ENCODE measurements around the gene EVI5L.

EVI5L gene

GRCh38 chr19:7879836-7880235, 49.8 kb downstream of the EVI5L start:
- TF ChIP-seq, protein P1, sequence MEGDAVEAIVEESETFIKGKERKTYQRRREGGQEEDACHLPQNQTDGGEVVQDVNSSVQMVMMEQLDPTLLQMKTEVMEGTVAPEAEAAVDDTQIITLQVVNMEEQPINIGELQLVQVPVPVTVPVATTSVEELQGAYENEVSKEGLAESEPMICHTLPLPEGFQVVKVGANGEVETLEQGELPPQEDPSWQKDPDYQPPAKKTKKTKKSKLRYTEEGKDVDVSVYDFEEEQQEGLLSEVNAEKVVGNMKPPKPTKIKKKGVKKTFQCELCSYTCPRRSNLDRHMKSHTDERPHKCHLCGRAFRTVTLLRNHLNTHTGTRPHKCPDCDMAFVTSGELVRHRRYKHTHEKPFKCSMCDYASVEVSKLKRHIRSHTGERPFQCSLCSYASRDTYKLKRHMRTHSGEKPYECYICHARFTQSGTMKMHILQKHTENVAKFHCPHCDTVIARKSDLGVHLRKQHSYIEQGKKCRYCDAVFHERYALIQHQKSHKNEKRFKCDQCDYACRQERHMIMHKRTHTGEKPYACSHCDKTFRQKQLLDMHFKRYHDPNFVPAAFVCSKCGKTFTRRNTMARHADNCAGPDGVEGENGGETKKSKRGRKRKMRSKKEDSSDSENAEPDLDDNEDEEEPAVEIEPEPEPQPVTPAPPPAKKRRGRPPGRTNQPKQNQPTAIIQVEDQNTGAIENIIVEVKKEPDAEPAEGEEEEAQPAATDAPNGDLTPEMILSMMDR (conservative IDR thresholded peaks at IDR 0.05; ENCODE audit: low read depth, low read length): no peak
- no peak overlapping the region for H3K4me3 ChIP-seq (ENCODE audit: low read depth, low read length)
- DNase-seq (ENCODE audit: low read depth): no peak

GRCh38 chr19:7881910-7882309, 51.9 kb downstream of the EVI5L start:
- no peak for DNase-seq (ENCODE audit: low read depth)
- TF ChIP-seq, protein P1 (conservative IDR thresholded peaks at IDR 0.05; ENCODE audit: low read depth, low read length): no peak
- no peak overlapping the region for H3K4me3 ChIP-seq (ENCODE audit: low read depth, low read length)

DNA sequence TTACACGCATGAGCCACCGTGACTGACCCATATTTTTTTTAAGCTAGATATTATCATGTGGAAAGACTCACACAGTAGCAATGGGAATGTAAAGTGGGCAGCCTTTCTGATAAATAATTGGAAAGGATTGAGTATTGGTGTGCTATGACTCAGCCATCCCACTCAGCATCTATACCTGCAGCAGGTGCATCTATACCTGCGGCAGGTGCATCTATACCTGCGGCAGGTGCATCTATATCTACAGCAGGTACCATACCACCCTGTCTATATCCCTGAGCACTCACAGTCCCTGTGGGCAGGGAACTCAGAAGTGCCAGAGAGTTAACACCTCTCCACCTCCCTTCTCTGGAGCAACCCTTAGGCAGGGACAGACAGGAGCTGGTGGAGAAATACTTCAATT, 53.1 kb downstream of the EVI5L start:
- TF ChIP-seq, protein P1 (conservative IDR thresholded peaks at IDR 0.05; ENCODE audit: low read depth, low read length): no peak
- H3K4me3 ChIP-seq (ENCODE audit: low read depth, low read length): no peak overlapping the region
- DNase-seq (ENCODE audit: low read depth): no peak

GRCh38 chr19:7883796-7884570, 54.0 kb downstream of the EVI5L start:
- DNase-seq (ENCODE audit: low read depth): peak; percentile 34
- no peak overlapping the region for H3K4me3 ChIP-seq (ENCODE audit: low read depth, low read length)
- TF ChIP-seq, protein P1 (conservative IDR thresholded peaks at IDR 0.05; ENCODE audit: low read depth, low read length): no peak

- no peak overlapping the region for H3K4me3 ChIP-seq (ENCODE audit: low read depth, low read length)
- TF ChIP-seq, protein P1 (conservative IDR thresholded peaks at IDR 0.05; ENCODE audit: low read depth, low read length): no peak
- no peak for DNase-seq (ENCODE audit: low read depth)
Observed at GRCh38 chr19:7885818-7886217, 55.8 kb downstream of the EVI5L start.

GRCh38 chr19:7887408-7888144, 57.6 kb downstream of the EVI5L start:
- DNase-seq (ENCODE audit: low read depth): no peak
- no peak overlapping the region for H3K4me3 ChIP-seq (ENCODE audit: low read depth, low read length)
- TF ChIP-seq, protein P1 (conservative IDR thresholded peaks at IDR 0.05; ENCODE audit: low read depth, low read length): no peak
